HL-60/S4 (cell line): ENCODE data around the gene C12orf75.

Experiments
- in situ Hi-C: fragments of 300-500 bp; cut with MboI; formaldehyde crosslinking; loops from 2 replicates; pipeline ENCODE4 v1.14.3; 2022; ENCODE audit warnings: low sequenced_read_pairs

The C12orf75 gene

DNA sequence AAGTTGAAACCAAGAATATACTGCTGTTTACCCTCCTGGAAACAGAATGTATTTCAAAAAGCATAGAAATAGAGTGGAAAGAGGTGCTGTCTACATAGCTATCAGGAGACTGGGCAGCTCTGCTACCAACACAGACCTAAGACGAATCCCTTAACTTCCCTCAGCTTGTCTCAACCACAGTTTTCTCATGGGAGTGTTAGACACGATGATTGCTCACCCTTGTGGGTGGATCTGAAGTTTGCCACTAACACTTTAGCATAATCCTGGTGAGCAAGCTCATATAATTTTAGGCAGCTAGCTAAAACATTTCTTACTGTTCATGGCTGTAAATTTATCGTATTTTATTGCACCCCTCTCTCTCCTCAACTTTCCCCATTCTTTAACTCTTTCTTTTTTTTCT, 38.5 kb downstream of the C12orf75 start:
- in situ Hi-C loops, result no loop called here

DNA sequence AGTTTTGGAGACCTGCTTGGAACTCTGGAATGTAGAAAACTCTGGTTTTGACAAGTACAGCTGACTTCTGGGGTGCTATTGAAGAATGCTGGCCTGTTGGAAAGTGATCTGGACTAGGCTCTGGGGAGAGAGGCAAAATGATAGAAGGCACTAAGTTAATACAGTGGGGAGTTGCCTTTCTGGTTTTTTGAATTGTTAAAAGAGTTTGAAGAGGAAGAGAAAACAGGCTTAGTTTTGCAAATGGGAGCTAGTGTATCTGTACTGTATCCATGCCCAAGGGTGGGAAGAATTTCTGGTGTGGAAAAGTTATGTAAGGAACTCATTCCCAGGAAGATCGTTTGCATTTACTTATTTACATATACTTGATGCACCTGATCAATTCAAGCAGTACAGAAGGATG, 43.8 kb downstream of the C12orf75 start:
- in situ Hi-C loops, result no loop called here

DNA sequence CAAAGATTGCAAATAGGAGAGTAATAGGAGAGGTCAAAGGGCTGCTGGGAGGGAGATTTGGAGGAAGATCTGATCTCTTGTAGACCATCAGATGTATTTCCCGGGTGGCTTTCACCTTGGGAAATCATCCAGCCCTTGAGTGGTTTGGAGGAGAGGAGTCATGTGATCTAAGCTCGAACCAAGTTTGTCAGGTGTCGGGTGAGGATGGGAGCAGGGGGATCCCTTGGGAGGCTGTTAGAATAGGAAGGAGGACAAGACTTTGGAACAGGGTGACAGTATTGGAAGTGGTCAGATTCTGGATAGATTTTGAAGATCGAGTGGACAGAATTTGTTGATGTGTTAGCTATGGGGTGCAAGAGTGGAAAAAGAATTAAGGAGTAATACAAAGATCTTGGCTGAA, 46.6 kb downstream of the C12orf75 start:
- in situ Hi-C loops, result loop anchor here (25.0 kb wide), 1 partner anchor 1190 kb away; no protein-coding TSS in a partner anchor

DNA sequence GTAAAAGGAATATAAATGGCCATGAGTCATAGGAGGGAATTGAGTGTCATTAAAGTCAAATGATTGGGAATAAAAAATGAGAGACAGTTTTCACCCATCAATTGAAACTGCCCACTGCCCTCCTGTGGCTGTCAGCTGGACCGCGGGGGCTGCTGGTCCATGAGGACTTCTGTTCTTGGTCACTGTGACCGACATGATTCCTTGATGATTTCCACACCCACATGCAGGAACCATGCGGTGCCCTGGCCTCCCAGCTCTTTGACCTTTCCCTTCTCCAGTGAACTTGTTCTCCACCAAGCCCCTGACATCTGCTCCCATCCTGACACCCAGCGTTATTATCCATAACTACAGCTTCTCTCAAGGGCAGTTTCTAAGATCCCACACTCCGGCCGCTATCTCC, 48.4 kb downstream of the C12orf75 start:
- in situ Hi-C loops, result loop anchor here (25.0 kb wide), 1 partner anchor 1192 kb away; no protein-coding TSS in a partner anchor

DNA sequence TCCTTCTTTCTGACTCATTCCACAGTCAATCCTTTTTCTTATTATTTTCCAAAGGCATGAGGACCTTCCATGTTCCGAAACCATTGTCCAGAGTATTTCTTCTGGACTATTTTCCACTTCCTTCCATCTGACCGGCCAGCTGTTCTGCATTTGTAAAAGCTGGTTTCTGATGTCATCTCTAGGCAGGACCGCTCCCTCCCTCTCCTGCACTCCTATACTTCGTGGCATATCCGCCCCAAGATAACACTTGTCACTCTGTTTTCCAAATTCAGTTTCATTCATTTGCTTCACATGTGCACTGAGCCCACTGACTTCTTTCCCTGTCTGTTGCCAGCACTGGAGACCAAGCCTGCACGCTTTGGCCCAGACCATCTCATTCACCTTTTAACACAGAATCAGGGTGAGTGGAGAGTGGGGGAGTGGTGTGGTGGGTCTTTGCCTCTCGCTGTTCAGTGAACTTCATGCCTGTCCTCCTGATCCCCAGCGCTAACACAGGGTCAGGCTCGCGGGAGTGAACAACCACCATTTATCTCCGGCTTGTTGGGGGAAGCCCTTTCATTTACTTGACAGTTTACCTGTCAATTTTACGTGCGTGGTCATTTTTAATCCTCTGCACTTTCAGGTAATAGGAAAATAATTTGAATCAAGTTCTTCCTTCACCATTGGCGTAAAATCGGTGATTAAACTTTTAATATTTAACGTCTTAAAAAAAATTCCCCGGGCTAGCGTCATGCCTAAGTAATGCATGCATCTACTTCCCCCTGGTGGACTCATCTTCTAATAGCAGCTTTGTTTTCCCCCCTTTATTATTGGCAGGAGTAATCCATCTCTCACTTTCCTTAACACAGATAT, 52.5 kb downstream of the C12orf75 start:
- in situ Hi-C loops, result loop anchor here (25.0 kb wide), 1 partner anchor 1196 kb away; no protein-coding TSS in a partner anchor

DNA sequence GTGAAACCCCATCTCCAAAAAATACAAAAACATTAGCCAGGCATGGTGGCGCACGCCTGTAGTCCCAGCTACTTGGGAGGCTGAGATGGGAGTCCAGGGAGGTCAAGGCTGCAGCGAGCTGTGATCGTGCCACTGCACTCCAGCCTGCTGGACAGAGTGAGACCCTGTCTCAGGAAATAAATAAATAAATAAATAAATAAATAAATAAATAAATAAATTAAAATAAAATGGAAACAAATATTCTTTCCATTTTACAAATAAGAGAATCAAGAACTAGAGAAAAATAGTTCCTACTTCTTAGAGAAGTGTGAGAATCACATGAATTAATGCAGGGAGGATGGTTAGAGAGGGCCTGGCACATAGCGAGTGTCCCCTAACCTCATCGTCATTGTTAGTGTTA, 53.7 kb downstream of the C12orf75 start:
- in situ Hi-C loops, result loop anchor here (25.0 kb wide), 1 partner anchor 1197 kb away; no protein-coding TSS in a partner anchor

DNA sequence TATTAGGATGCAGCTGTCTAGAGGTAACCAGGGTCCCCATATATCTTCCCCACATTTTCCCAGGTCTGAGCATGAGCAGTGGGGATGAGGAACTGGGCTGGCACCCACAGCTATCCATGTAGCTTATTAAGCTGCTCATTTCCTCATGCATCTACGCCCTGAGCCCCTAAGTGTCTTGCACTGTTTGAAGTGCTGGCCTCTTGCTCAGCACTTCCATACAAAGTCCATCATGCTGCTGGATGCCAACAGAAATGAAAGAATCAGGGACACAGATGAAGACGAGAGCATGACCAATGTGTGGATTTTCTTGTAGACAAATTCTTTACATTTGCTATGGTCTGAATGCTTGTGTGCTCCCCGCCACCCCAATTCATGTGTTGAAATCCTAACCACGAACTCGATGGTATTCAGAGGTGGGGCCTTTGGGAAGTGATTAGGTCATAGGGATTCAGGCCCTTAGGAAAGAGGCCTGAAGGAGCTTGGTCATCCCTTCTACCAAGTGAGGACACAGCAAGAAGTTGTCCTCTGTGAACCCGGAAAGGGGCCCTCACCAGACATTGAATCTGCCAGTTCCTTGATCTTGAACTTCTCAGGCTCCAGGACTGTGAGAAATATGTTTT, 54.5 kb downstream of the C12orf75 start:
- in situ Hi-C loops, result loop anchor here (25.0 kb wide), 1 partner anchor 1198 kb away; no protein-coding TSS in a partner anchor

DNA sequence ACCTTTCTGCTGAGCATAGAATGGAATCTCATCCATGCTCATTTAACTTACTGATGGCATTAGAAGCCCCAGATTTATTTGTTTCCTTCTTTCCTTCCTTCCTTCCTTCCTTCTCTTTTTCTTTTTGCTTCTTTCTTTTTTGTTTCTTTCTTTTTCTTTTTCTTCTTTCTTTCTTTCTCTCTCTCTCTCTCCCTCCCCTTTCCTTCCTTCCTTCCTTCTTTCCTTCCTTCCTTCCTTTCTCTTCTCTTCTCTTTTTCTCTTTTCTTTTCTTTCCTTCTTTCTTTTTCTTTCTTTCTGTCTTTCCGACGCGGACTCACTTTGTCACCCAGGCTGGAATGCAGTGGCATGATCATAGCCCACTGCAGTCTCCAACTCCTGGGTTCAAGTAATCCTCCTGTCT, 55.9 kb downstream of the C12orf75 start:
- in situ Hi-C loops, result loop anchor here (25.0 kb wide), 1 partner anchor 1199 kb away; no protein-coding TSS in a partner anchor

DNA sequence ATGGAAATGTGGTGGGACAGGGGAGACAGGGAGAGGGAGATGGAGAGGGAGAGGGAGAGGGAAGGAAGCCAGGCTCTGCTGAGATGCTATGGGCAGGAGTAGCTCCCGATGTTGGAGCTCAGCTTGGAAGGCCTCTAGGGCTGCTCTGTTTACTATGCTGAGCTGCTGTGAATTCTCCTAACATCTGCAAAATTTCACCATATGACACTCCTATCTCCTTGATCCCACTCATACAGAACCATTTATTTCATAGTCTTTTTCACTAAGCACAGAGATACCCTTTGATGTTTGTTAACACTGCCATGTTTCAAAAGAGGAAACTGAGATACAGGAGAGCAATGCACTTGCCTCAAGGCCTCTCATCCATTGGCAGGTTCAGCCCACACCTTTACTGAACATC, 60.7 kb downstream of the C12orf75 start:
- in situ Hi-C loops, result loop anchor here (25.0 kb wide), 1 partner anchor 1204 kb away; no protein-coding TSS in a partner anchor

DNA sequence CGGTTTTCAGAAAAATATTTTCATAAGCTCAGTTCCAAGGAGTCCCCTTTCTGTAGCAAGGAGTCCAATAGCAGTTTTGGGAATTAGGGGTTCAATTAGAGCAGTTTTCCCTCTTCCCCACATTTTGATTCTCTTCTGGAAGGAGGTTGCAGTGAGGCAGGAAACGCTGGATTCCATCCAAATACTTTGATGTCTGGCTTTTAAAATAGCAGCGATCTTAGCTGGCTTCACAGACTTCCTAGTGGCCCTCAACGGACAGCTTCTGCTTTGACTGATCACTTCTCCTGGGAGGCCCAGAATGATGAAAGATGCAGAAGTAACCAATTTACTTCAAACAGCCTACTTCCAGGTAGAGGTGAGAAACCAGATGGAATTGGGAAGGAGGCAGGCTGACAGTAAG, 63.1 kb downstream of the C12orf75 start:
- in situ Hi-C loops, result loop anchor here (25.0 kb wide), 1 partner anchor 1206 kb away; no protein-coding TSS in a partner anchor

DNA sequence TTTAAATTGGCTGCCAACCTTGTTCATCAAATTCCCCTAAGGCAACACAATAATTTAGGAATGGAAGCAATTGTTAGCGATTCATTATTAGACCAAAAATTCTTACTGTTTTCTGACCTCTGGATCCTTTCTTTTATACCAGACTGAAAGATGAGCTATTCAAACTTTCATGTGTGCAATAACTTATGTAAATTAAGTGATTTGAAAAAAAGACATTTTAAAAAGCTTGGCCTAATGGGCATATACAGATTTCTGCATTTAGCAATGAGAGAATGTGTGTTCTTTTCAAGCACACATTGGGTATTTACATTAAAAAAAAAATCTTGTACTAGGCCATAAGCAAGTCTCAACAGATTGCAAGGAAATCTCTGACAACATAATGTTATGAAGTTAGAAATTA, 65.5 kb downstream of the C12orf75 start:
- in situ Hi-C loops, result loop anchor here (25.0 kb wide), 1 partner anchor 1209 kb away; no protein-coding TSS in a partner anchor

DNA sequence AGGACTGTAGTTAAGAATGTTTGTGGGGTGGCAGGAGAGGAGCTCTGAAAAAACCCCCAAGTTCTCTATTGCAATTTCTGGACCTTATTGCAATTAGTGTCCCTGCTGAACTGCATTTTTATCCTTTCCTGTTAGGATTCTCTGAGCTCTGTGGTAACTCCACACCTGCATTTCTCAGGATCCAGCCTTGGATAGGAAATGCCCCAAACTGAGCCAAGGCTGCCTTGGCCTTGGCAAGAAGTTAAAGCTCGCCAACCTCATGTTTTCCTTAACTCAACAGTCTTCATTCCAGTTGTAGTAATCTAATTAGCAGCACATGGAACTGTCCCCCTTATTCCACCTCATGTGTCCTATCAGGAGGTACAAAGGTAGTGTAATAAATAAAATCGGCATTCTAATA, 66.5 kb downstream of the C12orf75 start:
- in situ Hi-C loops, result loop anchor here (25.0 kb wide), 1 partner anchor 1210 kb away; no protein-coding TSS in a partner anchor

DNA sequence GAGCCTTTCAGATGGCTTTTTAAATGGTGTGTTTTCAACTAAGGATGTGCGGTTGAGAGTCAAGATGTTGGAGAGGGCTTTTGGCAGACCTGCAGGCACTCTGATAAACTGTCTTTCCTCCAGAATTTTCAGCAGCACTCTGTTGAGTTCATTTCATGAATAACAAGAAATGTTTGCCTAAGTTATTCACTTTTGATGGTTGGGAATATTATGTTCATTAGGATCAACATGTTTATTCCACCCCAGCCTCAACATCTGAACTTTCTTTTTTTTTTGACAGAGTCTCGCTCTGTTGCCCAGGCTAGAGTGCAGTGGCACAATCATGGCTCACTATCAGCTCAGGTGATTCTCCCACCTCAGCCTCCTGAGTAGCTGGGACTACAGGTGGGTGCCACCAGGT, 68.4 kb downstream of the C12orf75 start:
- in situ Hi-C loops, result loop anchor here (25.0 kb wide), 1 partner anchor 1212 kb away; no protein-coding TSS in a partner anchor

DNA sequence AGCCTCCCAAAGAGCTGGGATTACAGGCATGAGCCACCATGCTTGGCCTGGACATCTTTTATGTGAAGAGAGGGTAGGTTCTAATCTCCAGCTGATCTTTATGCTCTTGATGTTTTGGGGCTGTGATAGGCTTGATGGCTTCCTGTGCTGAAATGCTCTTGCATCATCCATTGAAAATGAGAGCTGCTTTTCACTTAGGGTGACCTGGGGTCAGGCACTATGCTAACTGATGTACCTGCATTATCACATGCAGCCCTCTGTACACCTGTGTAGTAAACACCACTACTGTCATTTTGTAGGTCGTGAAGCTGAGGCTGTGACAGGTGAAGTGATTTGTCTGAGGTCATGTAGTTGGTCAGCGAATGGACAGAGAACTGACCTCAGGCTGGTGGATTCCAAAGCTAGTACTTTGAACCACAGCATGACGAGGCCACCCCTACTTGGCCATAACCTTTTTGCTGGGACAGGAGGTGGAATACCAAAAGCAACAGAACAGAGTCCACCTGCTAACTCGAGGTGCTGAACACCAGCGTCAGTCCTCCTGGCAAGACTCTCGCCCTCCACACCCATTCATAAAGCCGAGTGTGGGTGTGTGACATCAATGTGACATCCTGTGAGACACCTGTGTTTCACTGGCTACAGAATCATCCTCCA, 69.1 kb downstream of the C12orf75 start:
- in situ Hi-C loops, result loop anchor here (25.0 kb wide), 2 partner anchors 738 to 1212 kb away; partner anchors contain the start of gene NUAK1

DNA sequence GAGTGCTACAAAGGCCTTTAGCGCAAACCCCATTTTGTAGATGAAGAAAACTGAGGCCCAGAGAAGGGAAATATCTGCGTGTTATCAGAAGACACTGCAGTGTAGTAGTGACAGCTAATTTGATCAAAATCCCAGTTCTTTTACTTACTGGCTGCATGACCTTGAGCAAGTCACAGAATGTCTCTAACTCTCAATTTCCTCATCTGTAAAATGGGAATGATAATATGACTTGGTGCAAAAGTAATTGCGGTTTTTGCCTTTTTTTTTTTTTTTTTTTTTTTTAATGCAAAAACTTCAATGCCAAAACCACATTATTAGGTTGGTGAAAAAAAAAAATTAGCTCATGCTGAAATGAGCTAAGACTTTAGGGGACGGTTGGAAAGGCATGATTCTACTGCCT, 69.7 kb downstream of the C12orf75 start:
- in situ Hi-C loops, result loop anchor here (25.0 kb wide), 1 partner anchor 737 kb away; the partner anchor contains the start of gene NUAK1

DNA sequence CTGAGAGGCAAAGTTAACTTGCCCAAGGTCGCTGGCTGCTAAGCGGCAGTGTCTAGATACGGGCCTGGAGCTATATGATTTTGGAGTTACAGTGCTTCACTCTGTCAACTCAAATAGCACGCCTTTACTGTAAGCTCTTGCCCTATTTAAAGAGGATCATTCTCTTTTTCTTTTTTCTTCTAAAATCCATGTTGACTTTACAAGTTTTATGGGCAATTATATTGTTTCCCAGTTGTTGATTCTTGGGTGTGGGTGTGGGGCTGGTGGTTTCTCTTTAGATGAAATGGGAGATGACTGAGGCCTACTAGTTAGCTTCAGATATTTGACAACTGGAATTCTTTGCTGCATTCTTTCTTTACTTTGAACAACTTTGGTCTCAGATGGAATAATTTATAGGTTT, 70.7 kb downstream of the C12orf75 start:
- in situ Hi-C loops, result loop anchor here (25.0 kb wide), 1 partner anchor 736 kb away; the partner anchor contains the start of gene NUAK1

DNA sequence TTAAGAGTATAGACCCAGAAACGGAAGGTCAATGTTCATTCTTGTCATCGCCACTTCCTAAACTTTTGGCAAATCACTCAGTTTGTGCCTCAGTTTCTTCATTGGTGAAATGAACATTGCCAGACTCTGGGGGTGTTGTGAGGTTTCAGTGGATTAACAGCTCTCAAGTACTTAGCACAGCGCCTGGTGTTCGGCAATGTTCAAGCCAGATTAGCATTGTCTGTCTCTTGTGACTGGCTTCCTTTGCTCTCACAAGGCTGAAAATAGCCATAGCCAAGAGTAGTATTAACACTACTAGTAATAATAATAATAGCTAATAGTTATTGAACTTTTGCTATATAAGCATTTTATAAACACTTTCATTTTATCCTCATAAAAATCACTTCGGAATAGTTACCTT, 71.9 kb downstream of the C12orf75 start:
- in situ Hi-C loops, result loop anchor here (25.0 kb wide), 1 partner anchor 735 kb away; the partner anchor contains the start of gene NUAK1

DNA sequence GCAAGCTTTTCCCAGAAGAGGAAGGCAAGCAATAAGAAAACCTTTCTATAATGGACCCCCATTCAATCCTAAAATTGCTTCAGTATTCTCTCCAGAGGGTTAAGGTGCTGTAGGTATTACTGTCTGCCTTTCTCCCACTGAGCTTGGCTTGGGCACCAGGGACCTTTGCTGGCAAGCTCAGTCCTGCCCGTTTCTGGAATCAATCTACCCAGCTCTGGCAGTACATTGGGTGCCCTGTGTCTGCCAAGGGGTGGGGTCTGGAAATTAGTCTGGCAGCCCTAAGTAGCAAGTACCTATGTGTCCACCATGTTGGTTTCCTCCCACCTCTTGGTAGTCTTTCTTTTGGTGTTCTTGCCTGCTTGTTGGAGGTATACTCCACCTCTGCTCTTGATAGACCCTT, 72.6 kb downstream of the C12orf75 start:
- in situ Hi-C loops, result loop anchor here (25.0 kb wide), 1 partner anchor 734 kb away; the partner anchor contains the start of gene NUAK1

DNA sequence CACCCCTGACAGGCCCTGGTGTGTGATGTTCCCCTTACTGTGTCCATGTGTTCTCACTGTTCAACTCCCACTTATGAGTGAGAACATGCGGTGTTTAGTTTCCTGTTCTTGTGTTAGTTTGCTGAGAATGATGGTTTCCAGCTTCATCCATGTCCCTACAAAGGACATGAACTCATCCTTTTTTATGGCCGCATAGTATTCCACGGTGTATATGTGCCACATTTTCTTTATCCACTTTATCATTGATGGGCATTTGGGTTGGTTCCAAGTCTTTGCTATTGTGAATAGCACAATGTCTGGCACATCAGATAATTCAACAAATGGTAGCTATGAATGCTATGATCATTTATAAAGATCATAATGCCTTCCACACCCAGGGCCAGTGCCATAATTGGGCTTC, 73.6 kb downstream of the C12orf75 start:
- in situ Hi-C loops, result loop anchor here (25.0 kb wide), 1 partner anchor 733 kb away; the partner anchor contains the start of gene NUAK1

DNA sequence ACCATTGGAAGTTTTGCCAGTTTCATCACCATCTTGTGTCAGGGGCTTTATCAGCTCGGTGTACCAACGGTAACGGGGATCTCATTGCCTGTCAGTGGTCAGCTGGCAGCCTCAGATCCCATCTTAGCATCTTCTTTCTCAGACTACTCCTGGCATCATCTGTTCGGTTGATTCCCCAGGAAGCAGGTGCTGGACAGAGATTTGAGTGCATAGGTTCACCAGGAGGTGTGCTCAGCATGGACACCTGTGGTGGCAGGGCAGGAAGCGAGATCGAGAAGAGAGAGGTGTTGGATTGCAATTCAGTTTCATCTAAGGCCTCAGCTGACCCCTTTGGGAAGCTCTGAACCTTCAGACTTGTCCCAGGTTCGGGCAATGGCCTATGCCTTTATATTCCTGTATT, 76.0 kb downstream of the C12orf75 start:
- in situ Hi-C loops, result loop anchor here (25.0 kb wide), 1 partner anchor 731 kb away; the partner anchor contains the start of gene NUAK1
